ENCODE measurements around the gene LPP.

- TF ChIP-seq POLR2A (IDR thresholded peaks at IDR 0.05; ENCODE audit: low read depth, low read length) (no peak), SPI1 (IDR thresholded peaks at IDR 0.05; ENCODE audit: low read depth, low read length) (no peak), POLR2AphosphoS5 (IDR thresholded peaks at IDR 0.05; ENCODE audit: low read depth, low read length) (no peak), POU2F2 (IDR thresholded peaks at IDR 0.05; ENCODE audit: low read depth, low read length) (no peak), TAF1 (IDR thresholded peaks at IDR 0.05; ENCODE audit: low read depth, low read length) (no peak)
Measured at GRCh38 chr3:188337232-188337631, 183.3 kb downstream of the LPP start.

Measured in GM12891 (cell line).